ENCODE measurements around the gene TEX22.

The TEX22 gene

GRCh38 chr14:105444859-105445258, 46.5 kb downstream of the TEX22 start:
- DNase-seq, result no peak

GRCh38 chr14:105445290-105445689, 47.0 kb downstream of the TEX22 start:
- DNase-seq, result no peak

GRCh38 chr14:105445901-105446845, 47.8 kb downstream of the TEX22 start:
- no peak for DNase-seq

GRCh38 chr14:105446971-105447370, 48.6 kb downstream of the TEX22 start:
- no peak for DNase-seq

GRCh38 chr14:105447651-105448640, 49.6 kb downstream of the TEX22 start:
- no peak for DNase-seq

- DNase-seq, result peak; percentile 63
These were observed 50.4 kb downstream of the TEX22 start for GRCh38 chr14:105448706-105449111.

GRCh38 chr14:105449276-105450122, 51.2 kb downstream of the TEX22 start:
- DNase-seq, result no peak

GRCh38 chr14:105450123-105450505, 51.8 kb downstream of the TEX22 start:
- DNase-seq, result no peak

GRCh38 chr14:105450864-105451720, 52.8 kb downstream of the TEX22 start:
- DNase-seq, result no peak

- no peak for DNase-seq
These were observed 54.6 kb downstream of the TEX22 start for GRCh38 chr14:105452963-105453362.

GRCh38 chr14:105453847-105454246, 55.5 kb downstream of the TEX22 start:
- no peak for DNase-seq

- no peak for DNase-seq
These were observed 56.8 kb downstream of the TEX22 start for GRCh38 chr14:105455086-105455640.

GRCh38 chr14:105455766-105456660, 57.7 kb downstream of the TEX22 start:
- no peak for DNase-seq

- no peak for DNase-seq
These were observed 58.6 kb downstream of the TEX22 start for GRCh38 chr14:105456736-105457617.

GRCh38 chr14:105458010-105458409, 59.7 kb downstream of the TEX22 start:
- DNase-seq, result no peak

- DNase-seq, result no peak
These were observed 60.2 kb downstream of the TEX22 start for GRCh38 chr14:105458571-105458970.

GRCh38 chr14:105460116-105460515, 61.8 kb downstream of the TEX22 start:
- no peak for DNase-seq

GRCh38 chr14:105460616-105461015, 62.3 kb downstream of the TEX22 start:
- DNase-seq, result no peak

GRCh38 chr14:105461903-105462302, 63.6 kb downstream of the TEX22 start:
- DNase-seq, result no peak
